GM12872 (cell line): ENCODE results near the gene TESK1.
A peak's percentile ranks its signal among the peaks of the same experiment; 100 is the strongest.

ENCODE experiments used
- CTCF ChIP-seq: IDR thresholded peaks from 3 replicates; pipeline ENCODE4 v1.5.1; 2011; ENCODE audit warnings: low read depth, mild to moderate bottlenecking, low read length, moderate library complexity; ENCODE audit not compliant: insufficient read depth

The TESK1 gene

GRCh38 chr9:35598866-35599590 lies 6.0 kb upstream of the TESK1 start:
- no peak for TF ChIP-seq CTCF

GRCh38 chr9:35599763-35600604 lies 5.1 kb upstream of the TESK1 start:
- no peak; the same call in 2 of the 3 replicates for TF ChIP-seq CTCF

GRCh38 chr9:35603506-35603985 lies 1.5 kb upstream of the TESK1 start:
- TF ChIP-seq CTCF, result no peak

- peak; percentile 82 for TF ChIP-seq CTCF
These were observed 980 bp upstream of the TESK1 start for GRCh38 chr9:35603986-35604577.

- TF ChIP-seq CTCF, result no peak
These were observed 482 bp downstream of the TESK1 start for GRCh38 chr9:35605351-35606137.

GRCh38 chr9:35606138-35606504 lies 1.1 kb downstream of the TESK1 start:
- TF ChIP-seq CTCF, result no peak

- no peak for TF ChIP-seq CTCF
These were observed 1.7 kb downstream of the TESK1 start for GRCh38 chr9:35606726-35607125.
